WERI-Rb-1 (cell line): ENCODE results near the gene PCGF3.

ENCODE experiments used
- DNase-seq: peaks from one replicate; pipeline ENCODE4 v3.0.0-alpha.2; 2020
- H3K27ac ChIP-seq: fragments of 250-450 bp; sonication (Bioruptor Pico); 2 replicates; pipeline ENCODE4 v1.5.1; 2020; ENCODE audit warnings: mild to moderate bottlenecking, moderate library complexity
- H3K27me3 ChIP-seq: fragments of 250-450 bp; sonication (Bioruptor Pico); 2 replicates; pipeline ENCODE4 v1.5.1; 2021; ENCODE audit warnings: mild to moderate bottlenecking, low read depth, moderate library complexity; ENCODE audit not compliant: insufficient read depth, severe bottlenecking
- H3K36me3 ChIP-seq: fragments of 250-450 bp; sonication (Bioruptor Pico); 2 replicates; pipeline ENCODE4 v1.5.1; 2020; ENCODE audit warnings: mild to moderate bottlenecking, moderate library complexity
- H3K4me3 ChIP-seq: 2 replicates; pipeline ENCODE4 v1.5.1; 2011; ENCODE audit warnings: low read depth, mild to moderate bottlenecking, control low read depth, low read length
- H3K9me3 ChIP-seq: fragments of 250-450 bp; sonication (Bioruptor Pico); 2 replicates; pipeline ENCODE4 v1.5.1; 2021; ENCODE audit warnings: mild to moderate bottlenecking, moderate library complexity; ENCODE audit not compliant: severe bottlenecking
- CTCF ChIP-seq: IDR thresholded peaks from 2 replicates; pipeline ENCODE4 v1.5.1; 2011; ENCODE audit warnings: low read depth, mild to moderate bottlenecking, control low read depth, inconsistent platforms, low read length

Gene PCGF3

GRCh38 chr4:705278-706082 is at the start of gene PCGF3:
TSS of gene PCGF3 (plus strand) at chr4:705832. CDS start at chr4:733681, 27,849 bp downstream.
- peaks cover 21% of the 10 kb centered on the region for H3K36me3 ChIP-seq
- no peaks in the 10 kb centered on the region for H3K9me3 ChIP-seq
- no peak for TF ChIP-seq CTCF
- peak within 1 kb of the TSS; percentile 90 for H3K4me3 ChIP-seq
- no peaks in the 10 kb centered on the region for H3K27me3 ChIP-seq
- DNase-seq: peak; percentile 99
- peak within 1 kb of the TSS; percentile 99 for H3K27ac ChIP-seq

GRCh38 chr4:656436-657337 is 48.9 kb upstream of the PCGF3 start:
- no peak overlapping the region for H3K27ac ChIP-seq
- DNase-seq: no peak
- peaks cover 29% of the 10 kb centered on the region for H3K36me3 ChIP-seq
- no peak overlapping the region for H3K4me3 ChIP-seq
- TF ChIP-seq CTCF: no peak
- H3K9me3 ChIP-seq: no peaks in the 10 kb centered on the region
- H3K27me3 ChIP-seq: no peaks in the 10 kb centered on the region

GRCh38 chr4:657338-657833 is 48.2 kb upstream of the PCGF3 start:
- no peak overlapping the region for H3K27ac ChIP-seq
- peaks cover 29% of the 10 kb centered on the region for H3K36me3 ChIP-seq
- no peaks in the 10 kb centered on the region for H3K9me3 ChIP-seq
- no peak for DNase-seq
- no peaks in the 10 kb centered on the region for H3K27me3 ChIP-seq
- no peak overlapping the region for H3K4me3 ChIP-seq
- no peak for TF ChIP-seq CTCF

- Histone ChIP-seq H3K27me3 (no peaks in the 10 kb centered on the region), H3K36me3 (peaks cover 29% of the 10 kb centered on the region), H3K4me3 (no peak overlapping the region), H3K9me3 (no peaks in the 10 kb centered on the region), H3K27ac (no peak overlapping the region)
- no peak for TF ChIP-seq CTCF
- DNase-seq: no peak
Observed at GRCh38 chr4:657834-658667, 47.6 kb upstream of the PCGF3 start.
